GM12892 (cell line): ENCODE measurements around the gene MX2.

ENCODE experiments used
- POLR2A ChIP-seq: IDR thresholded peaks from 2 replicates; pipeline ENCODE4 v1.6.1; 2011; ENCODE audit warnings: low read depth, low read length, control low read depth
- POLR2AphosphoS5 ChIP-seq: IDR thresholded peaks from 2 replicates; pipeline ENCODE4 v1.6.1; 2011; ENCODE audit warnings: low read depth, low read length, control low read depth

DNA sequence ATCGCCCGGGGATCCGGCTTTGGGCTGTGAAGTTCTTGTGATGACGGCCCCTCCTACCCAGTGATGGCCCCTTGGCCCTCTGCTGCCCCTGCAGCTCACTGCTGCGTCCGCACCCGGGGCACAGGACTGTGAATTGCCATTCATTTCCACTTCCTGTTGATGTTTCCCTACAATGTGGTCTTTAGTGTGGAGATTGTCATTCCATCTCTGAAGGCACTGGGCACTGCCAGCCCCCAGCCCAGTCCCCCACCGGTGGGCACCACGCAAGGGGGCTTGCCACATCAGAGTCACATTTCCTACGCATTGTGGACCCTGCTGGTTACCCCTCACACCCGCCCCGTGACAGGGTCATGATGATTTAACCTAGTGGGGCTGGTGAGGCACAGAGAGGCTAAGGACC, 2.5 kb upstream of the MX2 start:
- TF ChIP-seq POLR2A (no peak), POLR2AphosphoS5 (no peak)
